Measurements from ENCODE around the gene APLF.
"Not testable (repeated sequence)": the region's sequence is repeated elsewhere in the genome, so short reads cannot be mapped to it uniquely, and the experiment has no call there.

APLF gene

GRCh38 chr2:68591225-68591624 lies 123.8 kb downstream of the APLF start:
- no peak for DNase-seq

DNA sequence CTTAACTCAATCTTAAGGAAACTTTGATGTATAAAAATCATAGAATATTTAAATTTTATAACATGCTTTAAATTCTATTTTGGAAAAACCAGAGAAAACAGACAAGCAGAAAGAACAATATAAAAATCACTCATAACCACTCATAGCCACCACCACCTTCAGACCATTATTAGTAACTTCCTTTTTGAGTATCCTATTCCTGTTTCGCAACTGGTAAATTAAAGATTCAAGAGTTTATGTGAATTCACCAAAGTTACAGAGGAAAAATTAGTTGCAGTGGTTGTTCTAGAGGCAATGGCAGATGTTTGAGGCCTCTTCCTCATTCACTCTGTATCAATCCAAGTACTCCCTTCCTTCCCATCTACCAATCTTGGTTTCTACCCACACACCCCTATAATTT lies 126.7 kb downstream of the APLF start:
- peak in 1 of 2 donors; percentile 22 for DNase-seq

DNA sequence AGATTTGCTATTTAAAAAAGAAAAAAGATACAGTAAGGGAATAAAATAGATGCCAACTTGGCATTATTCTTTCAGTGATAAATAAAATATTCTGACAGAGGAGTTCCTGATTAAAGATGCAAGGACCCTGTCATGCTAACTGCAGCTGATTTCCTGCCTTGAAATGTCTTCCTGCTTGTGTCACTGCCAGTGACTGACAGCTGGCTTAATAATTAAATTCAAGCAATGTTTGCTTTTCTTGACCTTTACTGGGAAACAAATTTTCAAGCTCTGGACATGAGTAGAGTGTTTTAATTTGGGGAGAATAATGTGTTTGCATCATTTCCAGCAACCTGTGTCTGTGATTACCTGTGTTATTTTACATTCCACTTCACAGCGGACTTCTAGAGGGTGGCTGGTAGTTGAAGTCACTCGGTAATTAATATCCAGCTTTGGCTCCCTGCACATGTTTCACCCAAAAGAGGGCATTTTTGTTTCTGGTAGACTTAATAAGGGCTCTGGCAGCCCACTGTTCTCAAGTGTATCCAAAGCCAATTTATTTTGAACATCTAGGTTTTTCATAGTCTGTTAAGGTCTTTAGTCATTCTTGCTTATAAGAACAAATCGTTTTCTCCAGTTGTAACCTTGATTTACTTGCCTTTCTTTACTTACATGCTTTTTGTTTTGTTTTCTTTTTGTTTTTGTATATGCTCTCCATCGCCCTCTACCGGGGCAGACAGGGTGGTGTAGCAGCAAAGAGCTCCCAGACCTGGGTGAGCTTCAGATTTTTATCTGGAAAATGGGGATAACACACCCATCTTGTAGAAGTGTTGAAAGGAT lies 127.5 kb downstream of the APLF start:
- DNase-seq, result peak; percentile 19 to 62

GRCh38 chr2:68595493-68595785 lies 128.1 kb downstream of the APLF start:
- not testable (repeated sequence) for DNase-seq

DNA sequence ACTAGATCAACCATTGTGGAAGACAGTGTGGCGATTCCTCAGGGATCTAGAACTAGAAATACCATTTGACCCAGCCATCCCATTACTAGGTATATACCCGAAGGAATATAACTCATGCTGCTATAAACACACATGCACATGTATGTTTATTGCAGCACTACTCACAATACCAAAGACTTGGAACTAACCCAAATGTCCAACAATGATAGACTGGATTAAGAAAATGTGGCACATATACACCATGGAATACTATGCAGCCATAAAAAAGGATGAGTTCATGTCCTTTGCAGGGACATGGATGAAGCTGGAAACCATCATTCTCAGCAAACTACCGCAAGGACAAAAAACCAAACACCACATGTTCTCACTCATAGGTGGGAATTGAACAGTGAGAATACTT lies 133.1 kb downstream of the APLF start:
- DNase-seq, result not testable (repeated sequence)

- DNase-seq, result no peak
Observed at GRCh38 chr2:68603059-68603458, 135.7 kb downstream of the APLF start.

DNA sequence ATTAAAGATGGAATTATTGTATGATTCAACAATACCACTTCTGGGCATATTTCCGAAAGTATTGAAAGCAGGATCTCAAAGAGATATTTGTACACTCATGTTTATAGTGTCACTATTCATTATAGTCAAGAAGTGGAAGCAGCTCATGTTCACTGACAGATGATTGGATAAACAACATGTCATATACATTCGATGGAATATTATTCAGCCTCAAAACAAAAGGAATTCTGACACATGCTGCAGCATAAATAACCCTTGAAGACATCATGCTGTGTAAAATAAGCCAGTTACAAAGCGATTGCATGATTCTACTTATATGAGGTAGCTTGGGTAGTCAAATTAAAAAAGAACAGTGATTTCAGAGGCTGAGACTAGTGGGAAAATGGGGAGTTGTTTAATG lies 136.7 kb downstream of the APLF start:
- DNase-seq, result no peak

DNA sequence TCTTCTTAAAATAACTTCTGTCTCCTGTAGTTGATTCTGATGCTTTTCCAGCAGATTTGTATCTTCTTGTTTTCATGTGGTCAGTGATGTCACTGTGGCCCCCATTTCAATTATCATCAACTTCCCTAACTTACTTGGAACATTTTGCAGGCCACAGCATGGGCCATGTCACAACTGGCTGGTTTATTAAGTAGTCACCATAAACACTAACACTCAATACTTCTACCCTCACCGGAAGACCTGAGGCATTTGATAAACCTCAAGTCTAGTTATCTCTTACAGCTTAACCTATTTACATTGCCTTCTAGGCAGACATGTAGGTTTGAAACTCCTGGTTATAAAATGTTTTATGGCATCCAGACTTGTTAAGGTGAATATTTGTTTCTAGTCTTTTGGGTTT lies 138.6 kb downstream of the APLF start:
- DNase-seq, result no peak

DNA sequence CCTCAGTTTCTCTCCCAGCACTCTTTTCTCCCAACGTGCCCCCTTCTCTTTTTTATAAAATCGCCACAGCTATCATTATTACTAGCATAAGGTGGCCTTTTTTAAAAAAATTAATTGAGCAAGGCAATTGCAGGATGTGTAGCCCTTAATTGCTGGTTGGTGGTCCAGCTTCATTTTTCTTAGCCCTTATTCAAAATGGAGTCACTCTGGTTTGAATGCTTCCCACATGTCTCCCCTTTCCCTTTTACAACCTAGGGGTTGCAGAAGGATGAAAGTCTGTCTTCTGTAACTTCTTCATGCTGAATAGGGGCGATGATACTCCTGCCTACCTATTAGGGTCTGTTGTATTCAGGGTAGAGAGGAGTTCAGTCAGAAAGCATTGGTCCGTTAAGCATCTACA lies 139.4 kb downstream of the APLF start:
- DNase-seq, result no peak

GRCh38 chr2:68607837-68608236 lies 140.5 kb downstream of the APLF start:
- DNase-seq, result no peak

DNA sequence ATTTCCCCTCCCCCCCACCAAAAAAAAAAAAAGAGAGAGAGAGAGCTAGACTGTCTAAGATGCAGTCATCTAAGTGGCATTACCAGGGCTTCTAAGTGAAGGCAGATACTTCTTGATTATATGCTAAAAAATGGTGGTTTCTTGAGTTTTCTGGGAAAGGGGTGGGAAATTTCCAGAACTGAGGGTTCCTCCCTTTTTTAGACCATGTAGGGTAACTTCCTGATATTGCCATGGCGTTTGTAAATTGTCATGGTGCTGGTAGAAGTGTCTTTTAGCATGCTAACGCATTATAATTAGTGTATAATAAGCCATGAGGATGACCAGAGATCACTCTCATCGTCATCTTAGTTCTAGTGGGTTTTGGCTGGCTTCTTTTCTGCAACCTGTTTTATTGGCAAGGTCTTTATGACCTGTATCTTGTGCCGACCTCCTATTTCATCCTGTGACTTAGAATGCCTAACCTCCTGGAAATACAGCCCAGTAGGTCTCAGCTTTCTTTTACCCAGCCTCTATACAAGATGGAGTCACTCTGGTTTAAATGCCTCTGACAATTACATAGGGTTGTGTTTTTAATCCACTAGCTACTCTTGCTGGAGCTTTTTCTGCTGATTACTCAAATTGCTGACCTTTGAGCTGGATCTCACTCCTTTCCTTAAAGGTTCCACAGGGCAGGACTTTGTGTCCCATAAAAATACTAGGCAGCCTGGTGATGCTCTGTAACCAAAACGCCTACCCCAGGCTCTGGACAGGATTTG lies 145.6 kb downstream of the APLF start:
- DNase-seq, result peak in 1 of 2 donors; percentile 5

GRCh38 chr2:68620772-68621171 lies 153.4 kb downstream of the APLF start:
- peak; percentile 39 to 40 for DNase-seq

DNA sequence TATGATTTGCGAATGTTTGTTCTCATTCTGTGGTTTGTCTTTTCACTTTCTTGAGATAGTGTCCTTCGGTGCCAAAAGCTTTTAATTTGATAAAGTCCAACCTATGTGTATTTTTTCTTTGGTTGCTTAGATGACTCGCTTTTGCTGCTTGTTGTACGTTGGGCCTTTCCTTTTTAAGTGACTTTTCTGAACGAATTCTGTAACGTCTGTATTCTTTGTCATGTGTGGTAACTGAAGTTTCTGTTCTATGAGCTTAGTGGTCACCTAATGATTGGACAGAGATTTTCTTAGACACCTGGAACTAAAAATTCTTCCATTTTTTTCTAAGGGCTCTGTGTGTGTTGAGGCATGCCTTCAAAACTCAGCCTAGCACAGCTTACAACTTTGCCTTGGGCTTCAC lies 156.4 kb downstream of the APLF start:
- no peak for DNase-seq

DNA sequence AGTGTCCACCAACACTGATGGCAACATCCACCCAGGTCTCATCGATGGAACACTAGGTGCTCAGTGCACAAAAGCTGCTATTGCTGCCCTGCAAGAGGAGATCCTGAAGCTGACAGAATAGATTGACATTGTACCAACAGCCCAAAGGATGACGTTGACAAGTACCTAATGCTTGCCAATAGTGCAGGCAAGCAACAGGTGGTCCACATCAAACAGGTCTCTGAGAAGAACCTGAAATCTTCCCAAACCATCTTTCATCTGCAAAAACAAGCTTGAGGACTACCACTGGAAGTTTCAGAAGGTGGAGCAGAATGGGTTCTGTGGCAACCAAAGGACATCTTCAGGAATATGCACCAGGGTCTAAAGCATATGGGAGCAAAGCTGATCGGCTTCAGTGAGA lies 160.2 kb downstream of the APLF start:
- DNase-seq, result no peak

Measured in inflammatory macrophage treated with lipopolysaccharide for 1 hour (primary cell).